ENCODE measurements around the gene SYNPR. TPM values are rescaled to one million over a fixed set of nuclear protein-coding genes. Genes with fewer than 3 reads are reported as not detected.

Gene SYNPR
- polyA plus RNA-seq, 3 donors = not detected

GRCh38 chr3:63571682-63572081 is 293.6 kb downstream of the SYNPR start:
- WGBS, 3 donors = 57 to 69% (median 66%) methylated on average over 3 of the region's 3 CpGs
- H3K27ac ChIP-seq (ENCODE audit: low read depth, low read length) = no peak overlapping the region

GRCh38 chr3:63576846-63577245 is 298.7 kb downstream of the SYNPR start:
- 19 to 82% (median 79%) methylated on average over 2 of the region's 2 CpGs for WGBS, 3 donors
- H3K27ac ChIP-seq (ENCODE audit: low read depth, low read length) = no peak overlapping the region

GRCh38 chr3:63578858-63579257 is 300.8 kb downstream of the SYNPR start:
- H3K27ac ChIP-seq (ENCODE audit: low read depth, low read length) = no peak overlapping the region
- 51 to 59% (median 55%) methylated on average over 2 of the region's 2 CpGs for WGBS, 3 donors

- 52 to 67% (median 56%) methylated on average over 2 of the region's 2 CpGs for WGBS, 3 donors
- no peak overlapping the region for H3K27ac ChIP-seq (ENCODE audit: low read depth, low read length)
These were observed 302.0 kb downstream of the SYNPR start for GRCh38 chr3:63580151-63580550.

- WGBS, 3 donors = 84 to 97% (median 88%) methylated on average over 3 of the region's 3 CpGs
- H3K27ac ChIP-seq (ENCODE audit: low read depth, low read length) = no peak overlapping the region
These were observed 304.9 kb downstream of the SYNPR start for GRCh38 chr3:63582943-63583500.

DNA sequence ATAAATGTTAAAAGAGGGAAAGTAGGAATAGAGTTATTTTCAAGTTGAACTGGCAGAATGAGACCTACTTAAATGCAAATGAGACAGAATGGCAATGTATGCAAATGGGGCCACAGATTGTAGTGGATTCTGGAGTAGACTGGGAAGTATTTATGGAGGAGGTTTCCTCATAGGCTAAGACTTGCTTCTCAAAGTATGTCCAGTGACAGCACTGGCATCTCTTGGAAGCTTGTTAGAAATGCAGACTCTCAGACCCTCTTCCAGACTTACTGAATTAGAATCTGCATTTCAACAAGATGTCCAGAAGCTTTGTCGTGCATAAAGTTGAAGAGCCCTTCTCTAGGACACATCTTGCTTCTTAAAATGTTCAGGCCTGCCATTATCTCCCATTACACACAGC is 306.6 kb downstream of the SYNPR start:
- H3K27ac ChIP-seq (ENCODE audit: low read depth, low read length) = no peak overlapping the region
- 80 to 100% (median 93%) methylated on average over 1 of the region's 1 CpG for WGBS, 3 donors

- WGBS, 3 donors = 80 to 90% (median 87%) methylated on average over 1 of the region's 1 CpG
- no peak overlapping the region for H3K27ac ChIP-seq (ENCODE audit: low read depth, low read length)
These were observed 307.8 kb downstream of the SYNPR start for GRCh38 chr3:63585927-63586326.

GRCh38 chr3:63588895-63589294 is 310.8 kb downstream of the SYNPR start:
- H3K27ac ChIP-seq (ENCODE audit: low read depth, low read length) = no peak overlapping the region
- 90 to 100% (median 94%) methylated on average over 1 of the region's 1 CpG for WGBS, 3 donors

GRCh38 chr3:63593779-63594178 is 315.7 kb downstream of the SYNPR start:
- H3K27ac ChIP-seq (ENCODE audit: low read depth, low read length) = no peak overlapping the region
- WGBS, 3 donors = 46 to 63% (median 62%) methylated on average over 2 of the region's 2 CpGs

DNA sequence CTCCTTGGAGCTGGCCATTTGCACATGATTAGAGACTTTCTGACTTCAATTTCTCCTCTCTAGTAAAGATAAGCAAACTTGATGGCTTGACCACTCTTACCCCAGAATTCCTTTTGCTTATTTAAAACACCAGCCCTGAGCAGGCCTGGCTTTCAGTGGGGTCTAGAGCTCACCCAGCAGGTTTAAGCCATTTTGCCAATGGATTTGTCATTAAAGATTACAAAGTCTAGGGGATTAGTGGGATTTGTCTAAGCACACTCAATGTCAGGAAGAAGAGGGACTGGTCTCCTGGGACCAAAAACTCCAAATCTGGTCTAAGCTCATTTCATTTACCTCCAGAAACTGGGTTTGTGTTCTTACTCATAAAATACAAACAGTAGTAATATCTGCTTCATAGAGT is 317.1 kb downstream of the SYNPR start:
- no peak overlapping the region for H3K27ac ChIP-seq (ENCODE audit: low read depth, low read length)

- H3K27ac ChIP-seq (ENCODE audit: low read depth, low read length) = no peak overlapping the region
- WGBS, 3 donors = 76 to 93% (median 90%) methylated on average over 2 of the region's 2 CpGs
These were observed 318.9 kb downstream of the SYNPR start for GRCh38 chr3:63597019-63597418.

DNA sequence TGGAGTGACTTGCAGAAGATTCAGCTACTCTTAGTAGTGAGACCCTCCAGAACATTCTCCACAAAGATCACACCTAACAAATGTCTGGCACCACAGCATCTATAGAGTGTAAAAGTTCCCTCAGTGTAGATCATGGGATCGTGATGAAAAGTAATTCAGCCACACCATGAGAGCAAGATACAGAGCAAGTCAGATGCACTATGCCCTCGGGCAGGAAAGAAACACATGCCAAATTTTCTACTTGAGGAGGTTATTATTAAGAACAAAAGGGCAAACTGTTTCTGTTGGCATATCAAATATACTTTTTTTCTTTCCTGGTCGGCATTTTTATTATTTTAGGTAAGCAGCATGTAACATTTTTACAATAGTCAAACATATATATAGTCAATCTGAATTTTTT is 329.6 kb downstream of the SYNPR start:
- H3K27ac ChIP-seq (ENCODE audit: low read depth, low read length) = no peak overlapping the region
- WGBS, 3 donors = 56 to 78% (median 76%) methylated on average over 3 of the region's 3 CpGs

DNA sequence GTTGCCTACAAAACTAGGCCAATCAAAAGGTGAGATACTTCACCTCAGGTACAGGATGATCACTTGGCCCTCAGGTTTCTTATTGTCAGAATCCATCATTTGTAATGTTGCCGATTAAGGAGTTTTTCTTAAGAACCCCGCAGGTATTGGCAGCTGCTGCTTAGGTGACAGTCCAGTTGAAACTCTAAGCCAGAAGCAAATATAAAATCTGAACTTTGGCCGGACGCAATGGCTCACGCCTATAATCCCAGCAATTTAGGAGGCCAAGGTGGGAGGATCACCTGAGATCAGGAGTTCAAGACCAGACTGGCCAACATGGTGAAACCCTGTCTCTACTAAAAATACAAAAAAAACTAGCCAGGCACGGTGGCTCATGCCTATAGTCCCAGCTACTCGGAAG is 331.3 kb downstream of the SYNPR start:
- no peak overlapping the region for H3K27ac ChIP-seq (ENCODE audit: low read depth, low read length)
- 47 to 89% (median 86%) methylated on average over 7 of the region's 7 CpGs for WGBS, 3 donors

DNA sequence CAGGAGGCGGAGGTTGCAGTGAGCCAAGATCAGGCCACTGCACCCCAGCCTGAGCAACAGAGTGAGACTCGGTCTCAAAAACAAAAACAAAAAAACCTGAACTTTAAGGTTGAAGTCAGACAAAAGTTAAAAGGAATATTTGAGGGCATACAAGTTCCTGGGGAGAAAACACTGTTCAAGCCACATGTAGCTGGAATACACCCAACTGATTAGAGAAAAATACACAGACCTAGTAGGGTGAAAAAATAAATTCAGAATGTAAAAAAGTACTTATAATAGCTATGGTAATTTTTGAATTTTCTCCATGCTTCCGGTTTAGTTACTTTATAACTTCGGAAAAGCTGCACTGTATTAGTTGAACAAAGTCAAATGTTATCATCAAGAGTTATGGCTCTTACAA is 331.7 kb downstream of the SYNPR start:
- 62 to 92% (median 89%) methylated on average over 4 of the region's 4 CpGs for WGBS, 3 donors
- no peak overlapping the region for H3K27ac ChIP-seq (ENCODE audit: low read depth, low read length)

GRCh38 chr3:63611382-63611781 is 333.3 kb downstream of the SYNPR start:
- 88 to 97% (median 96%) methylated on average over 1 of the region's 1 CpG for WGBS, 3 donors
- H3K27ac ChIP-seq (ENCODE audit: low read depth, low read length) = no peak overlapping the region

GRCh38 chr3:63613561-63613960 is 335.5 kb downstream of the SYNPR start:
- WGBS, 3 donors = 47 to 100% (median 50%) methylated on average over 1 of the region's 1 CpG
- no peak overlapping the region for H3K27ac ChIP-seq (ENCODE audit: low read depth, low read length)

- 63 to 84% (median 67%) methylated on average over 4 of the region's 4 CpGs for whole genome bisulfite sequencing, 3 donors
These were observed 339.3 kb downstream of the SYNPR start for GRCh38 chr3:63617391-63617790.

DNA sequence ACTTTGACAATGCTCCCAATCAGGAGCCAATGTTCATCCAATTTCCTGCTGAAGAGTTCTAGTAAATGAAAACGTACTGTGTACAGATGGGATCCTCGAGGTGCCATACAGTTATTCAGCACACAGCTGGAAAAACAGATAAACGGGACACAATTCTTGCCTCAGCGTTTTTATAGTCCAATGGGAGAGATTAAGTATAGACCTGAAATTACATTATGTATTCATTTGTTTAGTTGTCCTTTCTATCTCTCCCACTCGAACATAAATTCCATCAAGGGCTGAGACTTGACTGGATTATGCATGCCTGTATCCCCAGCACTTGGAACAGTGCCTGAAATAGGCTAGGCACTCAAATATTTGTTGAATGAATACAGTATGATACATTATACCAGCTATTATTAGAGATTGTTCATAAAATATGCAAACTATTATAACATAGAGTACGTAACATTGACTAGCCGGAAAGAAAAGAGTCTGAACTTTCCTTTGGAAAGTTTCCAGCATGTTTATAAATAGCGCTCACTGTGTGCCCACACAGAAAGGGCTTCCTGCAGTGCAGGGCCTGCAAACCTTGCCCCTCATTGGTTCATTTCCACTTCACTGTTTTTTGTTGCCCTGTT is 346.9 kb downstream of the SYNPR start:
- no peak overlapping the region for H3K27ac ChIP-seq (ENCODE audit: low read depth, low read length)
- 31 to 43% (median 34%) methylated on average over 8 of the region's 8 CpGs for WGBS, 3 donors

More at GRCh38 chr3:63617391-63617790, 339.3 kb downstream of the SYNPR start:
- no peak overlapping the region for H3K27ac ChIP-seq (ENCODE audit: low read depth, low read length)

GRCh38 chr3:63631670-63632069 is 353.6 kb downstream of the SYNPR start:
- H3K27ac ChIP-seq (ENCODE audit: low read depth, low read length) = no peak overlapping the region
- 65 to 84% (median 79%) methylated on average over 4 of the region's 4 CpGs for WGBS, 3 donors

- 87 to 97% (median 90%) methylated on average over 3 of the region's 3 CpGs for WGBS, 3 donors
These were observed 357.1 kb downstream of the SYNPR start for GRCh38 chr3:63635186-63635585.

More at GRCh38 chr3:63635186-63635585, 357.1 kb downstream of the SYNPR start:
- H3K27ac ChIP-seq (ENCODE audit: low read depth, low read length) = no peak overlapping the region
